ENCODE results near the gene DYNLT4.

- TF ChIP-seq, protein P1, sequence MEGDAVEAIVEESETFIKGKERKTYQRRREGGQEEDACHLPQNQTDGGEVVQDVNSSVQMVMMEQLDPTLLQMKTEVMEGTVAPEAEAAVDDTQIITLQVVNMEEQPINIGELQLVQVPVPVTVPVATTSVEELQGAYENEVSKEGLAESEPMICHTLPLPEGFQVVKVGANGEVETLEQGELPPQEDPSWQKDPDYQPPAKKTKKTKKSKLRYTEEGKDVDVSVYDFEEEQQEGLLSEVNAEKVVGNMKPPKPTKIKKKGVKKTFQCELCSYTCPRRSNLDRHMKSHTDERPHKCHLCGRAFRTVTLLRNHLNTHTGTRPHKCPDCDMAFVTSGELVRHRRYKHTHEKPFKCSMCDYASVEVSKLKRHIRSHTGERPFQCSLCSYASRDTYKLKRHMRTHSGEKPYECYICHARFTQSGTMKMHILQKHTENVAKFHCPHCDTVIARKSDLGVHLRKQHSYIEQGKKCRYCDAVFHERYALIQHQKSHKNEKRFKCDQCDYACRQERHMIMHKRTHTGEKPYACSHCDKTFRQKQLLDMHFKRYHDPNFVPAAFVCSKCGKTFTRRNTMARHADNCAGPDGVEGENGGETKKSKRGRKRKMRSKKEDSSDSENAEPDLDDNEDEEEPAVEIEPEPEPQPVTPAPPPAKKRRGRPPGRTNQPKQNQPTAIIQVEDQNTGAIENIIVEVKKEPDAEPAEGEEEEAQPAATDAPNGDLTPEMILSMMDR (IDR thresholded peaks at IDR 0.05; ENCODE audit: insufficient read depth, low read length, poor library complexity, severe bottlenecking): no peak
- TF ChIP-seq EZH2phosphoT487 (conservative IDR thresholded peaks at IDR 0.05; ENCODE audit: low read length): no peak
These were observed 22.6 kb upstream of the DYNLT4 start for GRCh38 chr1:44829506-44830384.
